K562 (cell line): ENCODE results near the gene IL23A. TPM values are rescaled to one million over a fixed set of nuclear protein-coding genes. Genes with fewer than 3 reads are reported as not detected.

ENCODE experiments used
- MTA3 ChIP-seq: fragments of 450-650 bp; formaldehyde crosslinking; IDR thresholded peaks from 2 replicates; pipeline ENCODE4 v1.6.1; 2017; ENCODE audit warnings: mild to moderate bottlenecking, borderline replicate concordance
- NELFE ChIP-seq: IDR thresholded peaks from 2 replicates; pipeline ENCODE4 v1.6.1; 2011; ENCODE audit warnings: mild to moderate bottlenecking; ENCODE audit not compliant: insufficient read depth, insufficient read length
- RBM25 ChIP-seq: fragments of 200-400 bp; formaldehyde crosslinking; IDR thresholded peaks from 2 replicates; pipeline ENCODE4 v1.6.1; 2018; ENCODE audit warnings: low read length, low read depth, moderate library complexity; ENCODE audit not compliant: severe bottlenecking
- SP2 ChIP-seq: IDR thresholded peaks from 2 replicates; pipeline ENCODE4 v1.6.1; 2011; ENCODE audit warnings: mild to moderate bottlenecking, low read depth, low read length, moderate library complexity; ENCODE audit not compliant: poor library complexity, severe bottlenecking; ENCODE audit errors: extremely low read depth
- STAG1 ChIP-seq: sonication (generic); formaldehyde crosslinking; IDR thresholded peaks from 2 replicates; pipeline ENCODE4 v1.5.0; 2020; ENCODE audit warnings: missing genetic modification reagents, borderline replicate concordance
- ZNF830 ChIP-seq: fragments of 250-450 bp; sonication (Bioruptor Pico); IDR thresholded peaks from 2 replicates; pipeline ENCODE4 v1.5.0; 2021; ENCODE audit warnings: mild to moderate bottlenecking
- polyA plus RNA-seq, 8 experiments: library from polyadenylated mRNA; depleted of rRNA in 4 of 8; stranded (reverse) in 5 of 8; unstranded in 3 of 8; fragments of >200 nt; fragmentation: Nextera tagmentation in 2 of 8; fragmentation: Illumina TruSeq in 1 of 8; extraction: Ambion mirVana in 2 of 8; extraction: Trizol in 1 of 8; gene quantifications; 2 replicates each; pipeline versions ENCODE4 v1.2.1 to v1.2.3, GENCODE V29; 2011 to 2014; ENCODE audit warnings: inconsistent platforms in 1 of 8, missing spikeins in 1 of 8
- total RNA-seq, 7 experiments: library from RNA; depleted of rRNA in 6 of 7; stranded (reverse); fragments of >200 nt in 6 of 7; fragmentation: Illumina TruSeq in 2 of 7; extraction: Trizol in 2 of 7; gene quantifications; 2 replicates each; pipeline versions ENCODE4 v1.2.1 to v1.2.3, GENCODE V29; 2011 to 2021; ENCODE audit warnings: low replicate concordance in 1 of 7
- TF ChIP-seq, protein P1 (sequence below): fragments of 450-650 bp; conservative IDR thresholded peaks from 2 replicates; pipeline ENCODE4 v1.6.1; 2016; ENCODE audit warnings: missing genetic modification characterization, low read depth, mild to moderate bottlenecking, missing compliant biosample characterization, moderate library complexity
- TF ChIP-seq, protein P2 (sequence below): fragments of 450-650 bp; IDR thresholded peaks from 2 replicates; pipeline ENCODE4 v1.6.1; 2017; ENCODE audit warnings: antibody characterized with exemption
- TF ChIP-seq, protein P3 (sequence below): fragments of 450-650 bp; IDR thresholded peaks from 2 replicates; pipeline ENCODE4 v1.6.1; 2016; ENCODE audit warnings: missing biosample characterization, missing genetic modification characterization
- TF ChIP-seq, protein P4 (sequence below): sonication (generic); formaldehyde crosslinking; IDR thresholded peaks from 2 replicates; pipeline ENCODE4 v1.4.0; 2020; ENCODE audit warnings: mild to moderate bottlenecking, missing genetic modification reagents
- TF ChIP-seq, protein P5 (sequence below): sonication (generic); formaldehyde crosslinking; IDR thresholded peaks from 2 replicates; pipeline ENCODE4 v1.8.1; 2023; ENCODE audit warnings: missing genetic modification reagents, mild to moderate bottlenecking, borderline replicate concordance
- TF ChIP-seq, protein P6 (sequence below): fragments of 250-450 bp; sonication (Bioruptor Pico); IDR thresholded peaks from 2 replicates; pipeline ENCODE4 v1.4.0; 2020; ENCODE audit warnings: borderline replicate concordance

The IL23A gene
- total and polyA plus RNA-seq, 9 of the 15 experiments (the other 6 are each of a cell fraction or from before 2014, with no cell fraction given), result 4.4 to 37.2 (median 9.6) TPM

DNA sequence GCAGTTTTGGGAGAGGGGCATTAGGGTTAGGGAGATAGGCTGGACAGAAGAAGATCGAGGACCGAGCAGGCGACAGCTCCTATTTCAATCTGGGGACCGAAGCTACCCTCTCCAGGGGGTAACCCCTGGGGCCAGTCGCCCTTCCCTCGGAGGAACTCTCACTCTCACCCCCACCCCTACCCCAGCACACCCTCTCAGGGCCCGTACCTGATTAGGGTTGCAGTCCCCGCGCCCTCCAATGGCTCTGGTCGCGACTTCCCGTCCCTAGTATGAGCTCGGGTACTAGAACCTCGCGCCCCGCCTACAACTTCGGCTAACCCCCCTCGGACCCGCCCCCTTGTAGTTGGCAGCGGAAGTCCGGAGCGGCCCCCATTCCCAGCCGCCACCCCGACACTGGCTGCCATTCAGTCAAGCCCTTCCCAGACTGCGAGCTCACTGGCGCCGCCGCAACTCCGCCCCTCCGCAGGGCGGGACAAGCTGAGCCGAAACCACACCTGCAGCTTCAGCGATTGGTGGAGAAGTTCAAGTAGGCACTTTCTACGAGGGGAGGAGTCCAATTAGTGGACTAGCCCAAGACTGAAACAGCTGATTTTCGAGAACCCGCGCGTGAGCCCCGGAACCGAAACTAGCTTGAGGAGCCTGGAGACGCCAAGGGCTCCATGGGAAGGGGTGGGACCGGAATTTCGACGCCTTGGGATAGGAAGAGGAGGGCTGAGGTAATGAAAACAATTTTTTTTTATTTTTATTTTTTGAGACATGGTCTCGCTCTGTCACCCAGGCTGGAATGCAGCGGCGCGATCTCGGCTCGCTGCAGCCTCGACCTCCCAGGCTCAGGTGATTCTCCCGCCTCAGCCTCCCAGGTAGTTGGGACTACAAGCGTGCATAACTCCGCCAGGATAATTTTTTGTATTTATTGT, 21.4 kb downstream of the IL23A start, which contains the start of gene STAT2 (continued):
- TF ChIP-seq, protein P1, sequence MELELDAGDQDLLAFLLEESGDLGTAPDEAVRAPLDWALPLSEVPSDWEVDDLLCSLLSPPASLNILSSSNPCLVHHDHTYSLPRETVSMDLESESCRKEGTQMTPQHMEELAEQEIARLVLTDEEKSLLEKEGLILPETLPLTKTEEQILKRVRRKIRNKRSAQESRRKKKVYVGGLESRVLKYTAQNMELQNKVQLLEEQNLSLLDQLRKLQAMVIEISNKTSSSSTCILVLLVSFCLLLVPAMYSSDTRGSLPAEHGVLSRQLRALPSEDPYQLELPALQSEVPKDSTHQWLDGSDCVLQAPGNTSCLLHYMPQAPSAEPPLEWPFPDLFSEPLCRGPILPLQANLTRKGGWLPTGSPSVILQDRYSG, result no peak
- TF ChIP-seq, protein P2, sequence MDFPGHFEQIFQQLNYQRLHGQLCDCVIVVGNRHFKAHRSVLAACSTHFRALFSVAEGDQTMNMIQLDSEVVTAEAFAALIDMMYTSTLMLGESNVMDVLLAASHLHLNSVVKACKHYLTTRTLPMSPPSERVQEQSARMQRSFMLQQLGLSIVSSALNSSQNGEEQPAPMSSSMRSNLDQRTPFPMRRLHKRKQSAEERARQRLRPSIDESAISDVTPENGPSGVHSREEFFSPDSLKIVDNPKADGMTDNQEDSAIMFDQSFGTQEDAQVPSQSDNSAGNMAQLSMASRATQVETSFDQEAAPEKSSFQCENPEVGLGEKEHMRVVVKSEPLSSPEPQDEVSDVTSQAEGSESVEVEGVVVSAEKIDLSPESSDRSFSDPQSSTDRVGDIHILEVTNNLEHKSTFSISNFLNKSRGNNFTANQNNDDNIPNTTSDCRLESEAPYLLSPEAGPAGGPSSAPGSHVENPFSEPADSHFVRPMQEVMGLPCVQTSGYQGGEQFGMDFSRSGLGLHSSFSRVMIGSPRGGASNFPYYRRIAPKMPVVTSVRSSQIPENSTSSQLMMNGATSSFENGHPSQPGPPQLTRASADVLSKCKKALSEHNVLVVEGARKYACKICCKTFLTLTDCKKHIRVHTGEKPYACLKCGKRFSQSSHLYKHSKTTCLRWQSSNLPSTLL, result peak; percentile 88
- TF ChIP-seq, protein P3, sequence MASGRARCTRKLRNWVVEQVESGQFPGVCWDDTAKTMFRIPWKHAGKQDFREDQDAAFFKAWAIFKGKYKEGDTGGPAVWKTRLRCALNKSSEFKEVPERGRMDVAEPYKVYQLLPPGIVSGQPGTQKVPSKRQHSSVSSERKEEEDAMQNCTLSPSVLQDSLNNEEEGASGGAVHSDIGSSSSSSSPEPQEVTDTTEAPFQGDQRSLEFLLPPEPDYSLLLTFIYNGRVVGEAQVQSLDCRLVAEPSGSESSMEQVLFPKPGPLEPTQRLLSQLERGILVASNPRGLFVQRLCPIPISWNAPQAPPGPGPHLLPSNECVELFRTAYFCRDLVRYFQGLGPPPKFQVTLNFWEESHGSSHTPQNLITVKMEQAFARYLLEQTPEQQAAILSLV (tag), result no peak
- no peak for TF ChIP-seq ZNF830 (CRISPR knock-in tag)
- TF ChIP-seq, protein P4, sequence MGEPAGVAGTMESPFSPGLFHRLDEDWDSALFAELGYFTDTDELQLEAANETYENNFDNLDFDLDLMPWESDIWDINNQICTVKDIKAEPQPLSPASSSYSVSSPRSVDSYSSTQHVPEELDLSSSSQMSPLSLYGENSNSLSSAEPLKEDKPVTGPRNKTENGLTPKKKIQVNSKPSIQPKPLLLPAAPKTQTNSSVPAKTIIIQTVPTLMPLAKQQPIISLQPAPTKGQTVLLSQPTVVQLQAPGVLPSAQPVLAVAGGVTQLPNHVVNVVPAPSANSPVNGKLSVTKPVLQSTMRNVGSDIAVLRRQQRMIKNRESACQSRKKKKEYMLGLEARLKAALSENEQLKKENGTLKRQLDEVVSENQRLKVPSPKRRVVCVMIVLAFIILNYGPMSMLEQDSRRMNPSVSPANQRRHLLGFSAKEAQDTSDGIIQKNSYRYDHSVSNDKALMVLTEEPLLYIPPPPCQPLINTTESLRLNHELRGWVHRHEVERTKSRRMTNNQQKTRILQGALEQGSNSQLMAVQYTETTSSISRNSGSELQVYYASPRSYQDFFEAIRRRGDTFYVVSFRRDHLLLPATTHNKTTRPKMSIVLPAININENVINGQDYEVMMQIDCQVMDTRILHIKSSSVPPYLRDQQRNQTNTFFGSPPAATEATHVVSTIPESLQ (CRISPR knock-in tag), result no peak
- no peak for TF ChIP-seq NELFE
- TF ChIP-seq RBM25, result peak; percentile 15
- TF ChIP-seq, protein P5, sequence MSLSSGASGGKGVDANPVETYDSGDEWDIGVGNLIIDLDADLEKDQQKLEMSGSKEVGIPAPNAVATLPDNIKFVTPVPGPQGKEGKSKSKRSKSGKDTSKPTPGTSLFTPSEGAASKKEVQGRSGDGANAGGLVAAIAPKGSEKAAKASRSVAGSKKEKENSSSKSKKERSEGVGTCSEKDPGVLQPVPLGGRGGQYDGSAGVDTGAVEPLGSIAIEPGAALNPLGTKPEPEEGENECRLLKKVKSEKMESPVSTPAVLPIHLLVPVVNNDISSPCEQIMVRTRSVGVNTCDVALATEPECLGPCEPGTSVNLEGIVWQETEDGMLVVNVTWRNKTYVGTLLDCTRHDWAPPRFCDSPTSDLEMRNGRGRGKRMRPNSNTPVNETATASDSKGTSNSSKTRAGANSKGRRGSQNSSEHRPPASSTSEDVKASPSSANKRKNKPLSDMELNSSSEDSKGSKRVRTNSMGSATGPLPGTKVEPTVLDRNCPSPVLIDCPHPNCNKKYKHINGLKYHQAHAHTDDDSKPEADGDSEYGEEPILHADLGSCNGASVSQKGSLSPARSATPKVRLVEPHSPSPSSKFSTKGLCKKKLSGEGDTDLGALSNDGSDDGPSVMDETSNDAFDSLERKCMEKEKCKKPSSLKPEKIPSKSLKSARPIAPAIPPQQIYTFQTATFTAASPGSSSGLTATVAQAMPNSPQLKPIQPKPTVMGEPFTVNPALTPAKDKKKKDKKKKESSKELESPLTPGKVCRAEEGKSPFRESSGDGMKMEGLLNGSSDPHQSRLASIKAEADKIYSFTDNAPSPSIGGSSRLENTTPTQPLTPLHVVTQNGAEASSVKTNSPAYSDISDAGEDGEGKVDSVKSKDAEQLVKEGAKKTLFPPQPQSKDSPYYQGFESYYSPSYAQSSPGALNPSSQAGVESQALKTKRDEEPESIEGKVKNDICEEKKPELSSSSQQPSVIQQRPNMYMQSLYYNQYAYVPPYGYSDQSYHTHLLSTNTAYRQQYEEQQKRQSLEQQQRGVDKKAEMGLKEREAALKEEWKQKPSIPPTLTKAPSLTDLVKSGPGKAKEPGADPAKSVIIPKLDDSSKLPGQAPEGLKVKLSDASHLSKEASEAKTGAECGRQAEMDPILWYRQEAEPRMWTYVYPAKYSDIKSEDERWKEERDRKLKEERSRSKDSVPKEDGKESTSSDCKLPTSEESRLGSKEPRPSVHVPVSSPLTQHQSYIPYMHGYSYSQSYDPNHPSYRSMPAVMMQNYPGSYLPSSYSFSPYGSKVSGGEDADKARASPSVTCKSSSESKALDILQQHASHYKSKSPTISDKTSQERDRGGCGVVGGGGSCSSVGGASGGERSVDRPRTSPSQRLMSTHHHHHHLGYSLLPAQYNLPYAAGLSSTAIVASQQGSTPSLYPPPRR (CRISPR knock-in tag), result no peak
- peak; percentile 58; the same call in 1 of the 2 replicates for TF ChIP-seq MTA3
- TF ChIP-seq STAG1 (CRISPR knock-in tag), result no peak
- TF ChIP-seq SP2, result peak; percentile 44
- TF ChIP-seq, protein P6, sequence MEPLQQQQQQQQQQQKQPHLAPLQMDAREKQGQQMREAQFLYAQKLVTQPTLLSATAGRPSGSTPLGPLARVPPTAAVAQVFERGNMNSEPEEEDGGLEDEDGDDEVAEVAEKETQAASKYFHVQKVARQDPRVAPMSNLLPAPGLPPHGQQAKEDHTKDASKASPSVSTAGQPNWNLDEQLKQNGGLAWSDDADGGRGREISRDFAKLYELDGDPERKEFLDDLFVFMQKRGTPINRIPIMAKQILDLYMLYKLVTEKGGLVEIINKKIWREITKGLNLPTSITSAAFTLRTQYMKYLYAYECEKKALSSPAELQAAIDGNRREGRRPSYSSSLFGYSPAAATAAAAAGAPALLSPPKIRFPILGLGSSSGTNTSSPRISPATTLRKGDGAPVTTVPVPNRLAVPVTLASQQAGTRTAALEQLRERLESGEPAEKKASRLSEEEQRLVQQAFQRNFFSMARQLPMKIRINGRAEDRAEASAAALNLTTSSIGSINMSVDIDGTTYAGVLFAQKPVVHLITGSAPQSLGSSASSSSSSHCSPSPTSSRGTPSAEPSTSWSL, result no peak
